ENCODE measurements around the gene LRSAM1. TPM values are rescaled to one million over a fixed set of nuclear protein-coding genes. Genes with fewer than 3 reads are reported as not detected.

Gene LRSAM1
- total RNA-seq, 1 donor from 2014 or later, result 25.9 TPM

GRCh38 chr9:127488946-127489345 lies 37.6 kb downstream of the LRSAM1 start:
- no peaks in the 10 kb centered on the region for H3K9me3 ChIP-seq
- H3K27ac ChIP-seq, result no peak overlapping the region
- H3K27me3 ChIP-seq (ENCODE audit: low read depth), result no peaks in the 10 kb centered on the region
- DNase-seq, result no peak
- no peaks in the 10 kb centered on the region for H3K4me1 ChIP-seq
- no peak for ATAC-seq
- no peak for TF ChIP-seq CTCF (IDR thresholded peaks at IDR 0.05)
- intact Hi-C loops (cut with DNase I), result no loop called here
- H3K36me3 ChIP-seq, result peaks cover 97% of the 10 kb centered on the region
- no peak overlapping the region for H3K4me3 ChIP-seq

- no peak for TF ChIP-seq CTCF (IDR thresholded peaks at IDR 0.05)
- H3K27me3 ChIP-seq (ENCODE audit: low read depth), result no peaks in the 10 kb centered on the region
- H3K9me3 ChIP-seq, result no peaks in the 10 kb centered on the region
- intact Hi-C loops (cut with DNase I), result no loop called here
- no peak overlapping the region for H3K4me3 ChIP-seq
- H3K4me1 ChIP-seq, result no peaks in the 10 kb centered on the region
- peaks cover 98% of the 10 kb centered on the region for H3K36me3 ChIP-seq
- no peak overlapping the region for H3K27ac ChIP-seq
- ATAC-seq (no peak), DNase-seq (no peak)
Measured at GRCh38 chr9:127489471-127490115, 38.3 kb downstream of the LRSAM1 start.

- no peak overlapping the region for H3K4me3 ChIP-seq
- DNase-seq (no peak), ATAC-seq (no peak)
- no peaks in the 10 kb centered on the region for H3K27me3 ChIP-seq (ENCODE audit: low read depth)
- peaks cover 94% of the 10 kb centered on the region for H3K36me3 ChIP-seq
- H3K9me3 ChIP-seq, result no peaks in the 10 kb centered on the region
- intact Hi-C loops (cut with DNase I), result no loop called here
- no peak for TF ChIP-seq CTCF (IDR thresholded peaks at IDR 0.05)
- peaks cover 3% of the 10 kb centered on the region for H3K4me1 ChIP-seq
- no peak overlapping the region for H3K27ac ChIP-seq
Measured at GRCh38 chr9:127490535-127491230, 39.4 kb downstream of the LRSAM1 start.

- no peak for ATAC-seq
- Histone ChIP-seq H3K27ac (no peak overlapping the region), H3K27me3 (ENCODE audit: low read depth) (no peaks in the 10 kb centered on the region), H3K4me3 (no peak overlapping the region), H3K4me1 (peaks cover 3% of the 10 kb centered on the region), H3K9me3 (no peaks in the 10 kb centered on the region), H3K36me3 (peaks cover 94% of the 10 kb centered on the region)
- no peak for TF ChIP-seq CTCF (IDR thresholded peaks at IDR 0.05)
- intact Hi-C loops (cut with DNase I), result no loop called here
- no peak for DNase-seq
Measured at GRCh38 chr9:127491516-127491915, 40.2 kb downstream of the LRSAM1 start.

GRCh38 chr9:127492616-127493015 lies 41.3 kb downstream of the LRSAM1 start:
- no peak for TF ChIP-seq CTCF (IDR thresholded peaks at IDR 0.05)
- DNase-seq (no peak), ATAC-seq (no peak)
- H3K27me3 ChIP-seq (ENCODE audit: low read depth), result no peaks in the 10 kb centered on the region
- peaks cover 94% of the 10 kb centered on the region for H3K36me3 ChIP-seq
- peaks cover 3% of the 10 kb centered on the region for H3K4me1 ChIP-seq
- intact Hi-C loops (cut with DNase I), result no loop called here
- no peaks in the 10 kb centered on the region for H3K9me3 ChIP-seq
- no peak overlapping the region for H3K27ac ChIP-seq
- no peak overlapping the region for H3K4me3 ChIP-seq
